Rectal smooth muscle tissue (tissue), 1 donor: Measurements from ENCODE around the gene PET117.
"Not testable (repeated sequence)": the region's sequence is repeated elsewhere in the genome, so short reads cannot be mapped to it uniquely, and the experiment has no call there.

Source experiments
- H3K27ac ChIP-seq: one replicate; pipeline ENCODE4 v1.7.0; 2013; ENCODE audit warnings: low read depth, low read length, inconsistent platforms
- H3K27me3 ChIP-seq: one replicate; pipeline ENCODE4 v1.7.0; 2013; ENCODE audit warnings: low read length; ENCODE audit not compliant: control insufficient read depth, insufficient read depth
- H3K36me3 ChIP-seq: one replicate; pipeline ENCODE4 v1.7.0; 2013; ENCODE audit warnings: low read length; ENCODE audit not compliant: control insufficient read depth, insufficient read depth
- H3K4me1 ChIP-seq: one replicate; pipeline ENCODE4 v1.7.0; 2013; ENCODE audit warnings: low read length; ENCODE audit not compliant: control insufficient read depth, insufficient read depth
- H3K4me3 ChIP-seq: one replicate; pipeline ENCODE4 v1.7.0; 2013; ENCODE audit warnings: low read length
- H3K9ac ChIP-seq: one replicate; pipeline ENCODE4 v1.7.0; 2013; ENCODE audit warnings: low read length

The PET117 gene

GRCh38 chr20:18166241-18166881 lies 28.7 kb downstream of the PET117 start:
- H3K4me3 ChIP-seq: no peak overlapping the region
- H3K27ac ChIP-seq: no peak overlapping the region
- no peak overlapping the region for H3K9ac ChIP-seq
- H3K27me3 ChIP-seq: no peaks in the 10 kb centered on the region
- H3K36me3 ChIP-seq: peaks cover 23% of the 10 kb centered on the region
- no peaks in the 10 kb centered on the region for H3K4me1 ChIP-seq

GRCh38 chr20:18166950-18167349 lies 29.3 kb downstream of the PET117 start:
- Histone ChIP-seq H3K4me3 (no peak overlapping the region), H3K27ac (no peak overlapping the region), H3K9ac (no peak overlapping the region), H3K27me3 (no peaks in the 10 kb centered on the region), H3K4me1 (no peaks in the 10 kb centered on the region), H3K36me3 (peaks cover 23% of the 10 kb centered on the region)

GRCh38 chr20:18172379-18172778 lies 34.7 kb downstream of the PET117 start:
- H3K4me3 ChIP-seq: no peak overlapping the region
- H3K4me1 ChIP-seq: no peaks in the 10 kb centered on the region
- no peaks in the 10 kb centered on the region for H3K27me3 ChIP-seq
- peaks cover 4% of the 10 kb centered on the region for H3K36me3 ChIP-seq
- no peak overlapping the region for H3K27ac ChIP-seq
- no peak overlapping the region for H3K9ac ChIP-seq

GRCh38 chr20:18174906-18175683 lies 37.4 kb downstream of the PET117 start:
- Histone ChIP-seq H3K4me1 (no peaks in the 10 kb centered on the region), H3K27ac (no peak overlapping the region), H3K27me3 (no peaks in the 10 kb centered on the region), H3K36me3 (no peaks in the 10 kb centered on the region), H3K9ac (no peak overlapping the region), H3K4me3 (no peak overlapping the region)

- no peaks in the 10 kb centered on the region for H3K4me1 ChIP-seq
- H3K9ac ChIP-seq: no peak overlapping the region
- no peak overlapping the region for H3K27ac ChIP-seq
- H3K4me3 ChIP-seq: no peak overlapping the region
- no peaks in the 10 kb centered on the region for H3K27me3 ChIP-seq
- peaks cover 2% of the 10 kb centered on the region for H3K36me3 ChIP-seq
Measured at GRCh38 chr20:18176318-18176785, 38.7 kb downstream of the PET117 start.

- not testable (repeated sequence) for H3K27me3 ChIP-seq, H3K36me3 ChIP-seq, H3K4me1 ChIP-seq, H3K27ac ChIP-seq, H3K4me3 ChIP-seq, H3K9ac ChIP-seq
Measured at GRCh38 chr20:18180366-18180765, 42.7 kb downstream of the PET117 start.

GRCh38 chr20:18180815-18181214 lies 43.2 kb downstream of the PET117 start:
- Histone ChIP-seq H3K36me3 (peaks cover 5% of the 10 kb centered on the region), H3K9ac (no peak overlapping the region), H3K27me3 (no peaks in the 10 kb centered on the region), H3K4me1 (no peaks in the 10 kb centered on the region), H3K4me3 (no peak overlapping the region), H3K27ac (no peak overlapping the region)

- Histone ChIP-seq H3K36me3 (peaks cover 17% of the 10 kb centered on the region), H3K4me3 (no peak overlapping the region), H3K27me3 (no peaks in the 10 kb centered on the region), H3K4me1 (no peaks in the 10 kb centered on the region), H3K27ac (no peak overlapping the region), H3K9ac (no peak overlapping the region)
Measured at GRCh38 chr20:18187020-18187419, 49.4 kb downstream of the PET117 start.

GRCh38 chr20:18188434-18188833 lies 50.8 kb downstream of the PET117 start:
- no peaks in the 10 kb centered on the region for H3K27me3 ChIP-seq
- H3K9ac ChIP-seq: no peak overlapping the region
- H3K4me3 ChIP-seq: no peak overlapping the region
- H3K27ac ChIP-seq: no peak overlapping the region
- peaks cover 17% of the 10 kb centered on the region for H3K36me3 ChIP-seq
- H3K4me1 ChIP-seq: no peaks in the 10 kb centered on the region

- Histone ChIP-seq H3K36me3 (peaks cover 17% of the 10 kb centered on the region), H3K4me1 (no peaks in the 10 kb centered on the region), H3K4me3 (no peak overlapping the region), H3K27me3 (no peaks in the 10 kb centered on the region), H3K9ac (no peak overlapping the region), H3K27ac (no peak overlapping the region)
Measured at GRCh38 chr20:18190338-18191233, 52.9 kb downstream of the PET117 start.

- no peaks in the 10 kb centered on the region for H3K27me3 ChIP-seq
- H3K4me3 ChIP-seq: no peak overlapping the region
- H3K4me1 ChIP-seq: no peaks in the 10 kb centered on the region
- no peak overlapping the region for H3K27ac ChIP-seq
- peaks cover 12% of the 10 kb centered on the region for H3K36me3 ChIP-seq
- no peak overlapping the region for H3K9ac ChIP-seq
Measured at GRCh38 chr20:18191306-18191705, 53.6 kb downstream of the PET117 start.
